K562 (cell line): ENCODE measurements around the gene RTN4. TPM values are rescaled to one million over a fixed set of nuclear protein-coding genes. Genes with fewer than 3 reads are reported as not detected.

Experiments
- ATAC-seq: fragments of 200-7000 bp; cut with Tn5 transposase; 3 replicates; pipeline ENCODE4 v1.9.1; 2020; ENCODE audit warnings: moderate library complexity
- BruUV-seq: library from RNA; stranded (reverse); fragments of 400-500 nt; replicated peaks from 2 replicates; lab custom pipeline; 2021; lab: Mats Ljungman, UMichigan
- CTCF ChIA-PET: fragments of 300-600 bp; formaldehyde crosslinking; extraction: SDS; loops from one replicate; lab custom pipeline; 2021; ENCODE audit warnings: low intra/inter-chr PET ratio; lab: Yijun Ruan, JAX
- POLR2A ChIA-PET: fragments of 300-600, 350-650 bp; sonication (Branson Sonifier 250); formaldehyde crosslinking; extraction: SDS; loops from one replicate; lab custom pipeline; 2021; ENCODE audit warnings: antibody characterized with exemption, inconsistent platforms; lab: Yijun Ruan, JAX
- DNase-seq, 4 experiments: peaks; one replicate each; pipeline versions ENCODE4 v3.0.0 to v3.0.0-alpha.2; 2011 to 2018; ENCODE audit warnings: low spot score in 3 of 4, mixed read lengths in 3 of 4; ENCODE audit errors: extremely low read depth in 1 of 4
- FAIRE-seq: peaks from 2 replicates; lab custom pipeline; 2011; peaks lifted over from hg19 to GRCh38; lab: Jason Lieb, UNC
- H2AFZ ChIP-seq: 2 replicates; pipeline ENCODE4 v1.6.0; 2011; ENCODE audit warnings: low read depth, low read length, control low read depth, inconsistent platforms
- H3K27ac ChIP-seq: fragments of 200-600 bp; 3 replicates; pipeline ENCODE4 v1.8.0; 2011; ENCODE audit warnings: low read depth, mild to moderate bottlenecking, control low read depth, inconsistent platforms, low read length, moderate library complexity, mixed read lengths; ENCODE audit errors: extremely low read depth
- H3K27me3 ChIP-seq, 2 experiments: fragments of 300-600 bp in 1 of 2; 2 replicates in 1 of 2; 3 replicates in 1 of 2; pipeline versions ENCODE4 v1.6.0 to v1.8.0; 2011; ENCODE audit warnings: inconsistent platforms in 2 of 2, low read length in 2 of 2, mild to moderate bottlenecking in 1 of 2, mixed read lengths in 1 of 2, moderate library complexity in 1 of 2; ENCODE audit not compliant: control insufficient read depth in 2 of 2, insufficient read depth in 2 of 2
- H3K36me3 ChIP-seq: fragments of 300-600 bp; 3 replicates; pipeline ENCODE4 v1.8.0; 2011; ENCODE audit warnings: mild to moderate bottlenecking, low read length, inconsistent platforms; ENCODE audit not compliant: control insufficient read depth, insufficient read depth
- H3K4me1 ChIP-seq, 2 experiments: fragments of 200-600 bp in 1 of 2; replicated peaks in 1 of 2; 2 replicates in 1 of 2; 3 replicates in 1 of 2; pipeline versions ENCODE4 v1.5.1 to v1.8.0; 2011; ENCODE audit warnings: inconsistent platforms in 2 of 2, low read length in 2 of 2, mild to moderate bottlenecking in 1 of 2, mixed read lengths in 1 of 2, moderate library complexity in 1 of 2; ENCODE audit not compliant: control insufficient read depth in 2 of 2, insufficient read depth in 2 of 2
- H3K4me2 ChIP-seq: 2 replicates; pipeline ENCODE4 v1.6.1; 2011; ENCODE audit warnings: low read length, control low read depth, inconsistent platforms, mixed read lengths; ENCODE audit not compliant: insufficient read depth
- H3K4me3 ChIP-seq: fragments of 200-600 bp; sonication (generic), shearing (Covaris generic); 2 replicates; pipeline ENCODE4 v1.5.1; 2016; ENCODE audit warnings: control low read depth, inconsistent platforms
- H3K79me2 ChIP-seq: fragments of 200-600 bp; 3 replicates; pipeline ENCODE4 v1.8.0; 2011; ENCODE audit warnings: low read length, inconsistent platforms; ENCODE audit not compliant: control insufficient read depth, insufficient read depth
- H3K9ac ChIP-seq, 2 experiments: 2 replicates each; pipeline versions ENCODE4 v1.6.0 to v1.6.1; 2011; ENCODE audit warnings: low read depth in 2 of 2, low read length in 2 of 2, control low read depth in 1 of 2, inconsistent platforms in 1 of 2, mild to moderate bottlenecking in 1 of 2, mixed read lengths in 1 of 2; ENCODE audit not compliant: insufficient read depth in 1 of 2
- H3K9me1 ChIP-seq: one replicate; pipeline ENCODE4 v1.6.0; 2011; ENCODE audit warnings: inconsistent platforms, mild to moderate bottlenecking, low read length, moderate library complexity; ENCODE audit not compliant: control insufficient read depth, insufficient read depth
- H3K9me3 ChIP-seq: replicated peaks from 2 replicates; pipeline ENCODE4 v1.5.1; 2011; ENCODE audit warnings: low read depth, low read length, inconsistent platforms; ENCODE audit not compliant: control insufficient read depth, insufficient read depth
- H4K20me1 ChIP-seq: replicated peaks from 2 replicates; pipeline ENCODE4 v1.6.1; 2011; ENCODE audit warnings: low read length, inconsistent platforms, mixed read lengths; ENCODE audit not compliant: control insufficient read depth, insufficient read depth
- CBX3 ChIP-seq, 2 experiments: IDR thresholded peaks; 1 replicate in 1 of 2; 2 replicates in 1 of 2; pipeline ENCODE4 v1.6.1; 2012; ENCODE audit warnings: inconsistent platforms in 2 of 2, low read length in 2 of 2, borderline replicate concordance in 1 of 2, control low read depth in 1 of 2
- GABPB2 ChIP-seq: fragments of 250-450 bp; sonication (Bioruptor Pico); conservative IDR thresholded peaks from 2 replicates; pipeline ENCODE4 v1.5.1; 2021; ENCODE audit warnings: mild to moderate bottlenecking
- SMARCE1 ChIP-seq: fragments of 450-650 bp; IDR thresholded peaks from 2 replicates; pipeline ENCODE4 v1.7.1; 2016; ENCODE audit warnings: mild to moderate bottlenecking
- TAF7 ChIP-seq: fragments of 450-650 bp; IDR thresholded peaks from 2 replicates; pipeline ENCODE4 v1.6.1; 2016; ENCODE audit warnings: missing genetic modification characterization, missing compliant biosample characterization
- ZKSCAN8 ChIP-seq: fragments of 200-800 bp; sonication (Bioruptor generic); IDR thresholded peaks from 2 replicates; pipeline ENCODE4 v1.6.1; 2016; ENCODE audit warnings: missing genetic modification characterization, missing compliant biosample characterization
- ZNF76 ChIP-seq: fragments of 250-450 bp; sonication (Bioruptor Pico); IDR thresholded peaks from 2 replicates; pipeline ENCODE4 v1.4.0; 2020; ENCODE audit warnings: mild to moderate bottlenecking, moderate library complexity, borderline replicate concordance
- WGBS: fragments of 100-300 bp; shearing (Covaris generic); methylation state at CpG from one replicate; pipeline ENCODE4 v1.1.6; 2016; ENCODE audit warnings: low coverage, mixed read lengths; ENCODE audit not compliant: insufficient coverage; ENCODE audit errors: missing lambda C conversion rate; 5-methylcytosine and 5-hydroxymethylcytosine counted together
- in situ Hi-C: fragments of 300-500 bp; cut with MboI; formaldehyde crosslinking; loops from 4 replicates; pipeline ENCODE4 v1.15.0; 2018; ENCODE audit warnings: inconsistent platforms, mixed read lengths
- intact Hi-C: fragments of 100-400 bp; cut with micrococcal nuclease; formaldehyde crosslinking; loops from 2 replicates; pipeline ENCODE4 v1.14.2; 2022
- polyA plus RNA-seq, 8 experiments: library from polyadenylated mRNA; depleted of rRNA in 4 of 8; stranded (reverse) in 5 of 8; unstranded in 3 of 8; fragments of >200 nt; fragmentation: Nextera tagmentation in 2 of 8; fragmentation: Illumina TruSeq in 1 of 8; extraction: Ambion mirVana in 2 of 8; extraction: Trizol in 1 of 8; gene quantifications; 2 replicates each; pipeline versions ENCODE4 v1.2.1 to v1.2.3, GENCODE V29; 2011 to 2014; ENCODE audit warnings: inconsistent platforms in 1 of 8, missing spikeins in 1 of 8
- total RNA-seq, 7 experiments: library from RNA; depleted of rRNA in 6 of 7; stranded (reverse); fragments of >200 nt in 6 of 7; fragmentation: Illumina TruSeq in 2 of 7; extraction: Trizol in 2 of 7; gene quantifications; 2 replicates each; pipeline versions ENCODE4 v1.2.1 to v1.2.3, GENCODE V29; 2011 to 2021; ENCODE audit warnings: low replicate concordance in 1 of 7
- TF ChIP-seq, protein P1 (sequence below), 2 experiments: fragments of 200-800 bp in 1 of 2; sonication (Bioruptor generic) in 1 of 2; sonication (generic) in 1 of 2; formaldehyde crosslinking in 1 of 2; IDR thresholded peaks in 1 of 2; conservative IDR thresholded peaks in 1 of 2; 2 replicates each; pipeline versions ENCODE4 v1.5.0 to v1.6.1; 2016 to 2020; ENCODE audit warnings: missing compliant biosample characterization in 1 of 2, missing genetic modification characterization in 1 of 2, missing genetic modification reagents in 1 of 2
- TF ChIP-seq, protein P2 (sequence below): fragments of 250-450 bp; sonication (Bioruptor Pico); IDR thresholded peaks from 2 replicates; pipeline ENCODE4 v1.8.0; 2022; ENCODE audit warnings: inconsistent platforms, mild to moderate bottlenecking, moderate library complexity, borderline replicate concordance

Gene RTN4
- total and polyA plus RNA-seq, 9 of the 15 experiments (the other 6 are each of a cell fraction or from before 2014, with no cell fraction given) = 73.0 to 248 (median 116) TPM

- no peak overlapping the region for H3K4me2 ChIP-seq
- H3K4me1 ChIP-seq = peaks cover 8 to 15% of the 10 kb centered on the region in 2 experiments; a peak in 3 of 5 replicates
- 74% methylated on average over 9 of the region's 9 CpGs for WGBS
- TF ChIP-seq, protein P1, sequence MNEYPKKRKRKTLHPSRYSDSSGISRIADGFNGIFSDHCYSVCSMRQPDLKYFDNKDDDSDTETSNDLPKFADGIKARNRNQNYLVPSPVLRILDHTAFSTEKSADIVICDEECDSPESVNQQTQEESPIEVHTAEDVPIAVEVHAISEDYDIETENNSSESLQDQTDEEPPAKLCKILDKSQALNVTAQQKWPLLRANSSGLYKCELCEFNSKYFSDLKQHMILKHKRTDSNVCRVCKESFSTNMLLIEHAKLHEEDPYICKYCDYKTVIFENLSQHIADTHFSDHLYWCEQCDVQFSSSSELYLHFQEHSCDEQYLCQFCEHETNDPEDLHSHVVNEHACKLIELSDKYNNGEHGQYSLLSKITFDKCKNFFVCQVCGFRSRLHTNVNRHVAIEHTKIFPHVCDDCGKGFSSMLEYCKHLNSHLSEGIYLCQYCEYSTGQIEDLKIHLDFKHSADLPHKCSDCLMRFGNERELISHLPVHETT (CRISPR knock-in tag; conservative IDR thresholded peaks at IDR 0.05 in 1 of 2, IDR thresholded peaks at IDR 0.05 in 1 of 2) = no peak
- TF ChIP-seq TAF7 (tag) (no peak), ZKSCAN8 (CRISPR knock-in tag) (no peak)
- no peak for ATAC-seq
- peaks cover 0 to 5% of the 10 kb centered on the region in 2 experiments; a peak in 2 of 5 replicates for H3K27me3 ChIP-seq
- FAIRE-seq = no peak
- no peaks in the 10 kb centered on the region for H3K36me3 ChIP-seq
- in situ Hi-C loops = no loop called here
- H3K9me3 ChIP-seq = no peaks in the 10 kb centered on the region
- H4K20me1 ChIP-seq = no peaks in the 10 kb centered on the region
- H3K4me3 ChIP-seq = no peak overlapping the region
- intact Hi-C loops = no loop called here
- H3K9ac ChIP-seq = no peak overlapping the region
- no peaks in the 10 kb centered on the region for H3K9me1 ChIP-seq
- POLR2A ChIA-PET = no interaction called here
- CTCF ChIA-PET = no interaction called here
- H3K27ac ChIP-seq = no peak overlapping the region
- no TSS peak for BruUV-seq
- H3K79me2 ChIP-seq = no peaks in the 10 kb centered on the region
- no peak overlapping the region for H2AFZ ChIP-seq
- no peak for DNase-seq
These were observed 102.6 kb downstream of the RTN4 start for GRCh38 chr2:54947646-54948045.

GRCh38 chr2:54947136-54947535 lies 103.1 kb downstream of the RTN4 start:
- Histone ChIP-seq H3K4me1 (peaks cover 5 to 10% of the 10 kb centered on the region in 2 experiments; a peak in 3 of 5 replicates), H4K20me1 (no peaks in the 10 kb centered on the region), H3K9ac (no peak overlapping the region), H3K36me3 (no peaks in the 10 kb centered on the region), H3K9me3 (no peaks in the 10 kb centered on the region), H3K4me3 (no peak overlapping the region), H3K27me3 (peaks cover 0 to 10% of the 10 kb centered on the region in 2 experiments; a peak in 3 of 5 replicates), H3K4me2 (no peak overlapping the region), H2AFZ (no peak overlapping the region), H3K9me1 (no peaks in the 10 kb centered on the region), H3K79me2 (no peaks in the 10 kb centered on the region), H3K27ac (no peak overlapping the region)
- in situ Hi-C loops (no loop called here), intact Hi-C loops (no loop called here)
- no TSS peak for BruUV-seq
- WGBS = 50% methylated on average over 11 of the region's 11 CpGs
- FAIRE-seq = no peak
- no peak for TF ChIP-seq GABPB2 (CRISPR knock-in tag)
- TF ChIP-seq ZNF76 = no peak
- TF ChIP-seq, protein P2, sequence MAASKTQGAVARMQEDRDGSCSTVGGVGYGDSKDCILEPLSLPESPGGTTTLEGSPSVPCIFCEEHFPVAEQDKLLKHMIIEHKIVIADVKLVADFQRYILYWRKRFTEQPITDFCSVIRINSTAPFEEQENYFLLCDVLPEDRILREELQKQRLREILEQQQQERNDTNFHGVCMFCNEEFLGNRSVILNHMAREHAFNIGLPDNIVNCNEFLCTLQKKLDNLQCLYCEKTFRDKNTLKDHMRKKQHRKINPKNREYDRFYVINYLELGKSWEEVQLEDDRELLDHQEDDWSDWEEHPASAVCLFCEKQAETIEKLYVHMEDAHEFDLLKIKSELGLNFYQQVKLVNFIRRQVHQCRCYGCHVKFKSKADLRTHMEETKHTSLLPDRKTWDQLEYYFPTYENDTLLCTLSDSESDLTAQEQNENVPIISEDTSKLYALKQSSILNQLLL (CRISPR knock-in tag) = no peak
- no peak for TF ChIP-seq SMARCE1
- no peak for TF ChIP-seq CBX3 (IDR thresholded peaks at IDR 0.05; ENCODE audit: borderline replicate concordance in 1 of 2, low read length in 2 of 2)
- DNase-seq = no peak
- ATAC-seq = no peak
- POLR2A ChIA-PET = no interaction called here
- CTCF ChIA-PET = no interaction called here
